H9 (cell line): ENCODE measurements around the gene WDR53. TPM values are rescaled to one million over a fixed set of nuclear protein-coding genes. Genes with fewer than 3 reads are reported as not detected.
"Not testable (repeated sequence)": the region's sequence is repeated elsewhere in the genome, so short reads cannot be mapped to it uniquely, and the experiment has no call there.

ENCODE experiments used
- DNase-seq: peaks from one replicate; pipeline ENCODE4 v3.0.0-alpha.2; 2017
- H2AFZ ChIP-seq: one replicate; pipeline ENCODE4 v1.6.1; 2013; ENCODE audit warnings: mild to moderate bottlenecking, low read length, control low read depth, moderate library complexity
- H2AK5ac ChIP-seq: 2 replicates; pipeline ENCODE4 v1.6.1; 2013; ENCODE audit warnings: low read length, control low read depth, mixed read lengths; ENCODE audit not compliant: insufficient read length
- H2BK120ac ChIP-seq: one replicate; pipeline ENCODE4 v1.6.1; 2013; ENCODE audit warnings: low read depth, mild to moderate bottlenecking, low read length, control low read depth, inconsistent platforms; ENCODE audit not compliant: poor library complexity, severe bottlenecking
- H2BK12ac ChIP-seq: 2 replicates; pipeline ENCODE4 v1.6.1; 2013; ENCODE audit warnings: low read length, control low read depth, mixed read lengths, low read depth; ENCODE audit not compliant: insufficient read length
- H2BK15ac ChIP-seq: 2 replicates; pipeline ENCODE4 v1.6.1; 2013; ENCODE audit warnings: low read depth, low read length, control low read depth
- H2BK20ac ChIP-seq: one replicate; pipeline ENCODE4 v1.6.1; 2013; ENCODE audit warnings: low read depth, mild to moderate bottlenecking, low read length, control low read depth, inconsistent platforms; ENCODE audit not compliant: poor library complexity, severe bottlenecking
- H2BK5ac ChIP-seq: 2 replicates; pipeline ENCODE4 v1.6.1; 2013; ENCODE audit warnings: low read length, control low read depth, mixed read lengths; ENCODE audit not compliant: insufficient read length
- H3K14ac ChIP-seq: 2 replicates; pipeline ENCODE4 v1.6.1; 2013; ENCODE audit warnings: low read length, control low read depth; ENCODE audit not compliant: insufficient read depth
- H3K18ac ChIP-seq: 2 replicates; pipeline ENCODE4 v1.6.1; 2013; ENCODE audit warnings: low read depth, mild to moderate bottlenecking, mixed read lengths, low read length, control low read depth; ENCODE audit not compliant: insufficient read length
- H3K23ac ChIP-seq: 2 replicates; pipeline ENCODE4 v1.6.1; 2013; ENCODE audit warnings: low read length, control low read depth, mixed read lengths, low read depth; ENCODE audit not compliant: insufficient read length
- H3K23me2 ChIP-seq: 2 replicates; pipeline ENCODE4 v1.6.1; 2013; ENCODE audit warnings: low read depth, mild to moderate bottlenecking, mixed read lengths, low read length, control low read depth; ENCODE audit not compliant: insufficient read length, poor library complexity, severe bottlenecking
- H3K27ac ChIP-seq: 2 replicates; pipeline ENCODE4 v1.5.1; 2013; ENCODE audit warnings: low read length, control low read depth, mixed read lengths, low read depth; ENCODE audit not compliant: insufficient read length
- H3K27me3 ChIP-seq: 2 replicates; pipeline ENCODE4 v1.6.1; 2013; ENCODE audit warnings: low read length, control low read depth, inconsistent platforms; ENCODE audit not compliant: insufficient read depth
- H3K4ac ChIP-seq: 2 replicates; pipeline ENCODE4 v1.6.1; 2013; ENCODE audit warnings: low read depth, mild to moderate bottlenecking, control low read depth, inconsistent platforms, low read length, moderate library complexity
- H3K4me1 ChIP-seq: 2 replicates; pipeline ENCODE4 v1.6.1; 2013; ENCODE audit warnings: low read length, control low read depth, inconsistent platforms; ENCODE audit not compliant: insufficient read depth
- H3K4me2 ChIP-seq: 2 replicates; pipeline ENCODE4 v1.6.1; 2013; ENCODE audit warnings: low read length, control low read depth, mixed read lengths; ENCODE audit not compliant: insufficient read length, insufficient read depth
- H3K56ac ChIP-seq: 2 replicates; pipeline ENCODE4 v1.6.1; 2013; ENCODE audit warnings: low read depth, mild to moderate bottlenecking, mixed read lengths, low read length, control low read depth; ENCODE audit not compliant: insufficient read length
- H3K79me1 ChIP-seq: 2 replicates; pipeline ENCODE4 v1.6.1; 2013; ENCODE audit warnings: low read depth, mild to moderate bottlenecking, moderate library complexity, low read length, control low read depth, inconsistent platforms; ENCODE audit not compliant: insufficient read depth, poor library complexity, severe bottlenecking
- H3K79me2 ChIP-seq: 2 replicates; pipeline ENCODE4 v1.6.1; 2013; ENCODE audit warnings: low read length, control low read depth, inconsistent platforms; ENCODE audit not compliant: insufficient read depth
- H3K9ac ChIP-seq: 2 replicates; pipeline ENCODE4 v1.6.1; 2013; ENCODE audit warnings: low read length, control low read depth, mixed read lengths; ENCODE audit not compliant: insufficient read length; ENCODE audit errors: extremely low read depth
- H3K9me3 ChIP-seq: one replicate; pipeline ENCODE4 v1.6.1; 2013; ENCODE audit warnings: low read depth, low read length, inconsistent platforms; ENCODE audit not compliant: control insufficient read depth
- H3T11ph ChIP-seq: one replicate; pipeline ENCODE4 v1.6.1; 2013; ENCODE audit warnings: mild to moderate bottlenecking, low read length, control low read depth, inconsistent platforms
- H4K20me1 ChIP-seq: one replicate; pipeline ENCODE4 v1.6.1; 2013; ENCODE audit not compliant: control insufficient read depth, insufficient read length, insufficient read depth
- H4K5ac ChIP-seq: 2 replicates; pipeline ENCODE4 v1.6.1; 2013; ENCODE audit warnings: low read depth, mild to moderate bottlenecking, mixed read lengths, low read length, control low read depth; ENCODE audit not compliant: insufficient read length
- H4K8ac ChIP-seq: replicated peaks from 2 replicates; pipeline ENCODE4 v1.6.1; 2013; ENCODE audit warnings: low read length, control low read depth, mixed read lengths, low read depth; ENCODE audit not compliant: insufficient read length
- H4K91ac ChIP-seq: 2 replicates; pipeline ENCODE4 v1.6.1; 2013; ENCODE audit warnings: low read depth, mild to moderate bottlenecking, moderate library complexity, mixed read lengths, low read length, control low read depth; ENCODE audit not compliant: insufficient read length
- H3K27ac Mint-ChIP-seq, 3 experiments: 2 replicates in 2 of 3; 3 replicates in 1 of 3; pipeline ENCODE4 v1.8.0; 2020 to 2021; ENCODE audit warnings: mixed read lengths in 3 of 3, mild to moderate bottlenecking in 1 of 3, moderate library complexity in 1 of 3
- H3K27me3 Mint-ChIP-seq: 2 replicates; pipeline ENCODE4 v1.8.0; 2021; ENCODE audit warnings: low read depth, mild to moderate bottlenecking, moderate library complexity, mixed read lengths
- H3K36me3 Mint-ChIP-seq, 3 experiments: 2 replicates in 2 of 3; 3 replicates in 1 of 3; pipeline ENCODE4 v1.8.0; 2020 to 2021; ENCODE audit warnings: low read depth in 3 of 3, mixed read lengths in 3 of 3; ENCODE audit not compliant: insufficient read depth in 1 of 3
- H3K4me1 Mint-ChIP-seq, 2 experiments: 2 replicates each; pipeline ENCODE4 v1.8.0; 2020; ENCODE audit warnings: mixed read lengths in 2 of 2
- H3K4me3 Mint-ChIP-seq, 2 experiments: 2 replicates in 1 of 2; 3 replicates in 1 of 2; pipeline ENCODE4 v1.8.0; 2020 to 2021; ENCODE audit warnings: mild to moderate bottlenecking in 2 of 2, mixed read lengths in 2 of 2, moderate library complexity in 1 of 2
- H3K9me3 Mint-ChIP-seq, 2 experiments: 2 replicates in 1 of 2; 3 replicates in 1 of 2; pipeline ENCODE4 v1.8.0; 2020; ENCODE audit warnings: mild to moderate bottlenecking in 2 of 2, mixed read lengths in 2 of 2, moderate library complexity in 1 of 2
- CTCF ChIP-seq: fragments of 200-600 bp; sonication (generic); conservative IDR thresholded peaks from 3 replicates; pipeline ENCODE4 v1.8.0; 2021; ENCODE audit warnings: antibody characterized with exemption, mild to moderate bottlenecking
- WGBS: extraction: QIAGEN DNeasy Blood & Tissue Kit; methylation state at CpG from one replicate; pipeline ENCODE4 v1.1.7; 2013; ENCODE audit warnings: missing lambda C conversion rate, low lambda C conversion rate, mixed read lengths; ENCODE audit not compliant: insufficient read length; ENCODE audit errors: extremely low coverage; 5-methylcytosine and 5-hydroxymethylcytosine counted together
- total RNA-seq: library from RNA; stranded (reverse); gene quantifications from 2 replicates; pipeline ENCODE4 v1.2.1, GENCODE V29; 2021

WDR53 gene
- total RNA-seq, 1 experiment from 2014 or later: 21.2 TPM

- H3K9me3 Mint-ChIP-seq: peaks cover 18 to 20% of the 10 kb centered on the region in 2 experiments
- Histone ChIP-seq H3K9ac (no peak overlapping the region), H2BK12ac (no peak overlapping the region), H3K79me1 (no peaks in the 10 kb centered on the region), H3K14ac (no peak overlapping the region), H4K20me1 (no peaks in the 10 kb centered on the region), H4K91ac (no peak overlapping the region), H4K5ac (no peak overlapping the region), H2BK15ac (no peak overlapping the region), H3K18ac (no peak overlapping the region), H2AK5ac (no peak overlapping the region), H3K9me3 (peaks cover 4% of the 10 kb centered on the region), H3K4me1 (no peaks in the 10 kb centered on the region), H3T11ph (no peak overlapping the region), H3K4me2 (no peak overlapping the region), H4K8ac (no peak overlapping the region), H2BK20ac (no peak overlapping the region), H3K23ac (no peak overlapping the region), H2BK5ac (no peak overlapping the region), H3K27me3 (no peaks in the 10 kb centered on the region), H2AFZ (no peak overlapping the region), H3K4ac (no peak overlapping the region), H3K23me2 (no peaks in the 10 kb centered on the region), H3K27ac (no peak overlapping the region), H3K79me2 (no peaks in the 10 kb centered on the region), H2BK120ac (no peak overlapping the region), H3K56ac (no peak overlapping the region)
- TF ChIP-seq CTCF: no peak
- H3K4me1 Mint-ChIP-seq: peaks cover 11 to 21% of the 10 kb centered on the region in 2 experiments
- H3K27me3 Mint-ChIP-seq: no peaks in the 10 kb centered on the region
- no CpG with 5 or more reads among the region's 8 CpGs for WGBS
- H3K36me3 Mint-ChIP-seq: peaks cover under 1 to 11% (median 4%) of the 10 kb centered on the region in 3 experiments; a peak in 4 of 7 replicates
- no peak overlapping the region for H3K4me3 Mint-ChIP-seq
- peak overlapping the region in 1 of 3 experiments; percentile 0; a peak in 1 of 7 replicates for H3K27ac Mint-ChIP-seq
- no peak for DNase-seq
Measured at GRCh38 chr3:196513697-196514349, 54.5 kb downstream of the WDR53 start.

- not testable (repeated sequence) for H3K23ac ChIP-seq, H3K27ac ChIP-seq, H4K8ac ChIP-seq, H2BK5ac ChIP-seq, H3K36me3 Mint-ChIP-seq, H3K23me2 ChIP-seq, DNase-seq, H3K4me3 Mint-ChIP-seq, H3K9ac ChIP-seq, H3K79me2 ChIP-seq, H3K79me1 ChIP-seq, H2BK120ac ChIP-seq, H2AFZ ChIP-seq, H3K14ac ChIP-seq, H3K4ac ChIP-seq, H3K56ac ChIP-seq, H4K91ac ChIP-seq, H3K9me3 Mint-ChIP-seq, H4K20me1 ChIP-seq, H3K9me3 ChIP-seq, H3K4me2 ChIP-seq, H2BK12ac ChIP-seq, H3K27me3 ChIP-seq, H3K18ac ChIP-seq, H3T11ph ChIP-seq, H3K27me3 Mint-ChIP-seq, H2BK15ac ChIP-seq, H3K4me1 ChIP-seq, H4K5ac ChIP-seq, H2AK5ac ChIP-seq, H2BK20ac ChIP-seq
- Mint-ChIP-seq H3K4me1 (peaks cover 2 to 12% of the 10 kb centered on the region in 2 experiments), H3K27ac (peak overlapping the region in 1 of 3 experiments; percentile 37; a peak in 2 of 7 replicates)
- no CpG with 5 or more reads among the region's 15 CpGs for WGBS
Measured at GRCh38 chr3:196511646-196512425, 56.5 kb downstream of the WDR53 start.
